Hepatocyte (in vitro differentiated cells): Measurements from ENCODE around the gene PLCD1. TPM values are rescaled to one million over a fixed set of nuclear protein-coding genes. Genes with fewer than 3 reads are reported as not detected.

Experiments used
- DNase-seq: peaks from one replicate; pipeline ENCODE4 v3.0.0-alpha.2; 2016; ENCODE audit warnings: low spot score
- H2AFZ ChIP-seq: fragments of 200-600 bp; sonication (generic); 2 replicates; pipeline ENCODE4 v1.6.0; 2016; ENCODE audit warnings: antibody characterized with exemption, mild to moderate bottlenecking
- H3K27ac ChIP-seq: fragments of 200-600 bp; sonication (generic); 2 replicates; pipeline ENCODE4 v1.5.1; 2016; ENCODE audit warnings: mild to moderate bottlenecking
- H3K27me3 ChIP-seq: fragments of 200-600 bp; sonication (generic); 2 replicates; pipeline ENCODE4 v1.6.1; 2016
- H3K36me3 ChIP-seq: fragments of 200-600 bp; sonication (generic); replicated peaks from 2 replicates; pipeline ENCODE4 v1.5.1; 2016; ENCODE audit warnings: low read depth; ENCODE audit not compliant: insufficient read depth
- H3K4me1 ChIP-seq: fragments of 200-600 bp; sonication (generic); 2 replicates; pipeline ENCODE4 v1.5.1; 2016; ENCODE audit warnings: mild to moderate bottlenecking, moderate library complexity; ENCODE audit not compliant: insufficient read depth
- H3K4me2 ChIP-seq: fragments of 200-600 bp; sonication (generic); 2 replicates; pipeline ENCODE4 v1.6.0; 2016
- H3K4me3 ChIP-seq: fragments of 200-600 bp; sonication (generic); 2 replicates; pipeline ENCODE4 v1.5.1; 2016; ENCODE audit warnings: mild to moderate bottlenecking
- H3K79me2 ChIP-seq: fragments of 200-600 bp; sonication (generic); 2 replicates; pipeline ENCODE4 v1.6.0; 2017; ENCODE audit warnings: mild to moderate bottlenecking
- H3K9me2 ChIP-seq: fragments of 200-600 bp; sonication (generic); replicated peaks from 2 replicates; pipeline ENCODE4 v1.6.0; 2017; ENCODE audit warnings: mild to moderate bottlenecking; ENCODE audit not compliant: insufficient read depth
- H3K9me3 ChIP-seq: fragments of 200-600 bp; sonication (generic); 2 replicates; pipeline ENCODE4 v1.5.1; 2016; ENCODE audit warnings: low read depth, mild to moderate bottlenecking
- H4K20me1 ChIP-seq: fragments of 200-600 bp; sonication (generic); 2 replicates; pipeline ENCODE4 v1.6.0; 2016; ENCODE audit warnings: mild to moderate bottlenecking; ENCODE audit not compliant: insufficient read depth, poor library complexity, severe bottlenecking
- EZH2 ChIP-seq: fragments of 200-600 bp; sonication (generic); IDR thresholded peaks from 2 replicates; pipeline ENCODE4 v1.6.1; 2016; ENCODE audit warnings: antibody characterized with exemption, mild to moderate bottlenecking, borderline replicate concordance
- EZH2phosphoT487 ChIP-seq: fragments of 200-600 bp; sonication (generic); IDR thresholded peaks from one replicate; pipeline ENCODE4 v1.6.1; 2018; ENCODE audit warnings: antibody characterized with exemption, mild to moderate bottlenecking, low read depth, moderate library complexity; ENCODE audit not compliant: unreplicated experiment, severe bottlenecking
- WGBS: methylation state at CpG from one replicate; pipeline ENCODE4 v1.1.6; 2016; ENCODE audit warnings: low lambda C conversion rate; ENCODE audit errors: missing lambda C conversion rate; 5-methylcytosine and 5-hydroxymethylcytosine counted together
- polyA plus RNA-seq: library from polyadenylated mRNA; unstranded; fragments of >200 nt; fragmentation: Nextera tagmentation; extraction: Ambion mirVana; gene quantifications from 2 replicates; pipeline ENCODE4 v1.2.1, GENCODE V29; 2016
- total RNA-seq: library from RNA; depleted of rRNA; stranded (reverse); fragments of >200 nt; gene quantifications from 2 replicates; pipeline ENCODE4 v1.2.3, GENCODE V29; 2014
- TF ChIP-seq, protein P1 (sequence below): fragments of 200-600 bp; sonication (generic); IDR thresholded peaks from 2 replicates; pipeline ENCODE4 v1.5.1; 2016; ENCODE audit warnings: antibody characterized with exemption, mild to moderate bottlenecking; ENCODE audit not compliant: poor library complexity

The PLCD1 gene
- total and polyA plus RNA-seq, 2 experiments from 2014 or later = 21.7 to 22.6 TPM

DNA sequence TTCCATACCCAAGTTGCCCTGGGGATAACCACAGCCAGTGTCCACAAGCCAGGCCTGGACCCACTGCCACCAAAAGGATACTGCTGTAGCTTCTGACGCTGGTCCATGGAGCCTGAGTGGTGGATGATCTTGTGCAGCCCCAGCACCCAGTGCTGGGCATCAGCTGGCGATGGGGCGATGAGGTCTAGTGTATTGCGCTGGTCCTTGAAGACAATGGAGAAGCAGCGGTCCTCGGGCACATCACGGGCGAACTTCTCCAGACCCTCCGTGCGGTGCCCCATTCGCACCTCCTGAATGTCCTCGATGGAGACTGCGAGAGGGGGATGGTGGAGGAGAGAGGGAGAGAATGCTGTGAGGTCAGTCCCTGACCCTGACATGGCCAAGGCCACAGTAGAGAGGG is 13.0 kb downstream of the PLCD1 start:
- TF ChIP-seq EZH2 (no peak), EZH2phosphoT487 (no peak)
- TF ChIP-seq, protein P1, sequence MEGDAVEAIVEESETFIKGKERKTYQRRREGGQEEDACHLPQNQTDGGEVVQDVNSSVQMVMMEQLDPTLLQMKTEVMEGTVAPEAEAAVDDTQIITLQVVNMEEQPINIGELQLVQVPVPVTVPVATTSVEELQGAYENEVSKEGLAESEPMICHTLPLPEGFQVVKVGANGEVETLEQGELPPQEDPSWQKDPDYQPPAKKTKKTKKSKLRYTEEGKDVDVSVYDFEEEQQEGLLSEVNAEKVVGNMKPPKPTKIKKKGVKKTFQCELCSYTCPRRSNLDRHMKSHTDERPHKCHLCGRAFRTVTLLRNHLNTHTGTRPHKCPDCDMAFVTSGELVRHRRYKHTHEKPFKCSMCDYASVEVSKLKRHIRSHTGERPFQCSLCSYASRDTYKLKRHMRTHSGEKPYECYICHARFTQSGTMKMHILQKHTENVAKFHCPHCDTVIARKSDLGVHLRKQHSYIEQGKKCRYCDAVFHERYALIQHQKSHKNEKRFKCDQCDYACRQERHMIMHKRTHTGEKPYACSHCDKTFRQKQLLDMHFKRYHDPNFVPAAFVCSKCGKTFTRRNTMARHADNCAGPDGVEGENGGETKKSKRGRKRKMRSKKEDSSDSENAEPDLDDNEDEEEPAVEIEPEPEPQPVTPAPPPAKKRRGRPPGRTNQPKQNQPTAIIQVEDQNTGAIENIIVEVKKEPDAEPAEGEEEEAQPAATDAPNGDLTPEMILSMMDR = no peak
- no peaks in the 10 kb centered on the region for H3K9me3 ChIP-seq
- no peaks in the 10 kb centered on the region for H3K79me2 ChIP-seq
- no peak for DNase-seq
- WGBS = 97% methylated on average over 13 of the region's 13 CpGs
- H4K20me1 ChIP-seq = no peaks in the 10 kb centered on the region
- H3K4me1 ChIP-seq = no peaks in the 10 kb centered on the region
- no peak overlapping the region for H2AFZ ChIP-seq
- peak overlapping the region; percentile 61 for H3K27ac ChIP-seq
- no peak overlapping the region for H3K4me2 ChIP-seq
- H3K4me3 ChIP-seq = no peak overlapping the region
- no peaks in the 10 kb centered on the region for H3K36me3 ChIP-seq
- H3K27me3 ChIP-seq = no peaks in the 10 kb centered on the region
- H3K9me2 ChIP-seq = no peaks in the 10 kb centered on the region

DNA sequence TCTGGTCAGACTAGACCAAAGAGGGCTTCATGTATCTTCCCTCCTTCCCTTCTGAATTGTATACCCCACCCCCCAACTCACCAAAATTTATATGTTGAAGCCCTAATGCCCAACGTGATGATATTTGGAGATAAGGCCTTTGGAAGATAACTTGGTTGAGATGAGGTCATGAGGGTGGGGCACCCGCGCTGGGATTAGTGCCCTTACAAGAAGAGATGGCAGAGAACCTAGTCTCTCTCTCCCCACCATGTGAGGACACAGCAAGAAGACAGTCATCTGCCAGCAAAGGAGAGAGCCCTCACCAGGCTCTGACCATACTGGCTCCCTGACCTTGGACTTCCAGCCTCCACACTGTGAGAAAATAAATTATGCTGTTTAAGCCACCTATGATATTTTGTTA is 13.5 kb downstream of the PLCD1 start:
- H3K27me3 ChIP-seq = no peaks in the 10 kb centered on the region
- 91% methylated on average over 3 of the region's 3 CpGs for WGBS
- DNase-seq = no peak
- no peaks in the 10 kb centered on the region for H3K79me2 ChIP-seq
- peak overlapping the region; percentile 61 for H3K27ac ChIP-seq
- H3K36me3 ChIP-seq = no peaks in the 10 kb centered on the region
- no peak for TF ChIP-seq EZH2
- no peak for TF ChIP-seq EZH2phosphoT487
- TF ChIP-seq, protein P1 = no peak
- H2AFZ ChIP-seq = no peak overlapping the region
- H3K4me1 ChIP-seq = no peaks in the 10 kb centered on the region
- H3K9me2 ChIP-seq = no peaks in the 10 kb centered on the region
- H4K20me1 ChIP-seq = no peaks in the 10 kb centered on the region
- no peak overlapping the region for H3K4me2 ChIP-seq
- no peaks in the 10 kb centered on the region for H3K9me3 ChIP-seq
- no peak overlapping the region for H3K4me3 ChIP-seq

DNA sequence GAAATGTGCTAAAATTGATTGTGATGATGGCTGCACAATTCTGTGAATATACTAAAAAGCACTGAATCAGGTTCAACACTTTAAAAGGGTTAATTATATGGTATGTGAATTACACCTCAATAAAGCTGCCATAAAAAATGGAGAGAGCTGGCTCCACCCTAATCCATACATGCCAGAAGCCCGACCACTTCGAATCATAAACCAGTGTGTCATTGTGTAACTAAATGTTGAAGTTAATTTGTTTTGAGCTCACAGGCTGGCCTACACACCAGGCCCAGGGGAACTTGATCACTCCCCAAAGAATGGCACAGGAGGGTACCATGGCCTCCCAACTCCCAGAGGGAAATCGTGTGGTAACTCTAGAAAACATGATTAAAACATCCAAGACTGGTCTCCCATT is 14.0 kb downstream of the PLCD1 start:
- no peak overlapping the region for H3K4me3 ChIP-seq
- H4K20me1 ChIP-seq = no peaks in the 10 kb centered on the region
- no peaks in the 10 kb centered on the region for H3K4me1 ChIP-seq
- H3K36me3 ChIP-seq = no peaks in the 10 kb centered on the region
- DNase-seq = no peak
- H3K79me2 ChIP-seq = no peaks in the 10 kb centered on the region
- no peak overlapping the region for H3K4me2 ChIP-seq
- no peak overlapping the region for H2AFZ ChIP-seq
- H3K27ac ChIP-seq = peak overlapping the region; percentile 61
- no peaks in the 10 kb centered on the region for H3K27me3 ChIP-seq
- H3K9me3 ChIP-seq = no peaks in the 10 kb centered on the region
- H3K9me2 ChIP-seq = no peaks in the 10 kb centered on the region
- WGBS = 83% methylated on average over 3 of the region's 3 CpGs
- no peak for TF ChIP-seq EZH2
- TF ChIP-seq, protein P1 = no peak
- no peak for TF ChIP-seq EZH2phosphoT487

DNA sequence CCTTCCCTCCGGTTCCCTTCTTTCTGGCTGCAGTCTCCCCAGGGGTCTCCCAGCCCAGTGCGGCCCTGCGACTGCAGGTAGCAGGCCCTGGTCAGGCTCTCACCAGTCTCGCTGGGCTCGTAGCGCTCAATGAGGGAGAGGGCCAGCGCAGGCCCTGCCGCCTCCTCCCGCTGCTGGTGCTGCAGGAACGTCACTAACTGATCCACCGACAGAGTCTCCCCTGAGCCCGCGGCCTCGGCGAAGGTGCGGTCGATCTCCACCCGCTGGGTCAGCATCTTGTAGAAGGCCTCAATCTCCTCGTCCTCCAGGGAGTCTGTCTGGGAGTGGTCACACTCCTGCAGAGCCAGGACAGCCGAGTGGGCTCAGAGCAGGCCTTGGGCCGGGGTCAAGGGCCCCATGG is 18.3 kb downstream of the PLCD1 start:
- Histone ChIP-seq H3K79me2 (no peaks in the 10 kb centered on the region), H3K9me2 (no peaks in the 10 kb centered on the region), H3K9me3 (no peaks in the 10 kb centered on the region), H3K27ac (no peak overlapping the region), H3K27me3 (no peaks in the 10 kb centered on the region), H3K4me2 (no peak overlapping the region), H3K4me3 (no peak overlapping the region), H2AFZ (no peak overlapping the region), H3K36me3 (no peaks in the 10 kb centered on the region), H3K4me1 (no peaks in the 10 kb centered on the region), H4K20me1 (no peaks in the 10 kb centered on the region)
- 96% methylated on average over 21 of the region's 21 CpGs for whole genome bisulfite sequencing
- TF ChIP-seq, protein P1 = no peak
- TF ChIP-seq EZH2 (no peak), EZH2phosphoT487 (no peak)
- no peak for DNase-seq
